IMR-90 (cell line): ENCODE results near the gene ENKUR. TPM values are rescaled to one million over a fixed set of nuclear protein-coding genes. Genes with fewer than 3 reads are reported as not detected.

Source experiments
- ATAC-seq: fragments of 200-7000 bp; cut with Tn5 transposase; 2 replicates; pipeline ENCODE4 v1.9.1; 2020; ENCODE audit warnings: low read depth, mild to moderate bottlenecking, moderate library complexity
- BruUV-seq: library from RNA; stranded (reverse); fragments of 400-500 nt; replicated peaks from 2 replicates; lab custom pipeline; 2021; lab: Mats Ljungman, UMichigan
- CTCF ChIA-PET: fragments of 300-600 bp; formaldehyde crosslinking; extraction: SDS; loops from one replicate; lab custom pipeline; 2021; ENCODE audit warnings: antibody characterized with exemption; lab: Yijun Ruan, JAX
- POLR2A ChIA-PET: fragments of 300-600 bp; sonication (Branson Sonifier 250); formaldehyde crosslinking; loops from one replicate; lab custom pipeline; 2022; ENCODE audit warnings: antibody characterized with exemption; ENCODE audit not compliant: unreplicated experiment; lab: Charles Lee
- DNase-seq: peaks from one replicate; pipeline ENCODE4 v3.0.0; 2013
- H2AFZ ChIP-seq: replicated peaks from 2 replicates; pipeline ENCODE3; 2013; ENCODE audit warnings: low read length, mild to moderate bottlenecking; ENCODE audit not compliant: poor library complexity
- H2AK5ac ChIP-seq: 2 replicates; pipeline ENCODE4 v1.6.1; 2013; ENCODE audit warnings: low read depth, low read length, inconsistent platforms
- H2AK9ac ChIP-seq: replicated peaks from 2 replicates; pipeline ENCODE3; 2013; ENCODE audit warnings: mild to moderate bottlenecking, low read depth, low read length, moderate library complexity; ENCODE audit not compliant: poor library complexity
- H2BK120ac ChIP-seq: 2 replicates; pipeline ENCODE4 v1.6.1; 2013; ENCODE audit warnings: low read depth, low read length, inconsistent platforms
- H2BK15ac ChIP-seq: 3 replicates; pipeline ENCODE4 v1.6.1; 2013; ENCODE audit warnings: low read depth, low read length, inconsistent platforms
- H2BK20ac ChIP-seq: 2 replicates; pipeline ENCODE4 v1.6.1; 2013; ENCODE audit warnings: low read depth, mild to moderate bottlenecking, inconsistent platforms, low read length, moderate library complexity
- H2BK5ac ChIP-seq: 2 replicates; pipeline ENCODE4 v1.6.1; 2013; ENCODE audit warnings: mild to moderate bottlenecking, low read depth, low read length, inconsistent platforms; ENCODE audit not compliant: poor library complexity, severe bottlenecking
- H3K14ac ChIP-seq: replicated peaks from 2 replicates; pipeline ENCODE4 v1.6.1; 2013; ENCODE audit warnings: low read depth, low read length, inconsistent platforms
- H3K18ac ChIP-seq: 2 replicates; pipeline ENCODE4 v1.6.1; 2013; ENCODE audit warnings: low read depth, low read length, control low read depth
- H3K23ac ChIP-seq: 2 replicates; pipeline ENCODE4 v1.6.1; 2013; ENCODE audit warnings: low read depth, low read length, inconsistent platforms
- H3K27ac ChIP-seq: 2 replicates; pipeline ENCODE4 v1.5.1; 2013; ENCODE audit warnings: mild to moderate bottlenecking, control low read depth, low read length; ENCODE audit not compliant: insufficient read depth
- H3K27me3 ChIP-seq: 2 replicates; pipeline ENCODE4 v1.6.1; 2013; ENCODE audit warnings: low read length; ENCODE audit not compliant: control insufficient read depth, insufficient read depth
- H3K36me3 ChIP-seq: 2 replicates; pipeline ENCODE4 v1.6.1; 2013; ENCODE audit warnings: low read length, mixed read lengths; ENCODE audit not compliant: control insufficient read depth, insufficient read depth
- H3K4ac ChIP-seq: 2 replicates; pipeline ENCODE4 v1.6.1; 2013; ENCODE audit warnings: low read depth, low read length, inconsistent platforms
- H3K4me1 ChIP-seq: 2 replicates; pipeline ENCODE4 v1.6.1; 2013; ENCODE audit warnings: low read length, mixed read lengths; ENCODE audit not compliant: control insufficient read depth, insufficient read depth
- H3K4me2 ChIP-seq: 2 replicates; pipeline ENCODE4 v1.6.1; 2013; ENCODE audit warnings: low read depth, mild to moderate bottlenecking, control low read depth, low read length, moderate library complexity
- H3K4me3 ChIP-seq: 2 replicates; pipeline ENCODE4 v1.5.1; 2013; ENCODE audit warnings: low read depth, mild to moderate bottlenecking, control low read depth, low read length, moderate library complexity; ENCODE audit not compliant: insufficient read depth
- H3K56ac ChIP-seq: 2 replicates; pipeline ENCODE4 v1.6.1; 2013; ENCODE audit warnings: low read length, inconsistent platforms; ENCODE audit not compliant: insufficient read depth; ENCODE audit errors: extremely low read depth
- H3K79me1 ChIP-seq, 2 experiments: 2 replicates each; pipeline ENCODE4 v1.6.1; 2013; ENCODE audit warnings: low read length in 2 of 2, inconsistent platforms in 1 of 2, low read depth in 1 of 2
- H3K9ac ChIP-seq: 2 replicates; pipeline ENCODE4 v1.6.1; 2013; ENCODE audit warnings: low read depth, low read length, control low read depth
- H3K9me1 ChIP-seq: 2 replicates; pipeline ENCODE4 v1.6.1; 2013; ENCODE audit warnings: low read length, inconsistent platforms; ENCODE audit not compliant: insufficient read depth
- H3K9me3 ChIP-seq: 2 replicates; pipeline ENCODE4 v1.6.1; 2013; ENCODE audit warnings: low read length; ENCODE audit not compliant: control insufficient read depth, insufficient read depth
- H4K20me1 ChIP-seq: 2 replicates; pipeline ENCODE4 v1.6.1; 2013; ENCODE audit warnings: low read length, inconsistent platforms; ENCODE audit not compliant: insufficient read depth
- H4K5ac ChIP-seq: 2 replicates; pipeline ENCODE4 v1.6.1; 2013; ENCODE audit warnings: mild to moderate bottlenecking, low read depth, low read length, control low read depth
- H4K8ac ChIP-seq, 2 experiments: 2 replicates each; pipeline ENCODE4 v1.6.1; 2013; ENCODE audit warnings: low read depth in 2 of 2, low read length in 2 of 2, control low read depth in 1 of 2, inconsistent platforms in 1 of 2
- H4K91ac ChIP-seq: 2 replicates; pipeline ENCODE4 v1.6.1; 2013; ENCODE audit warnings: low read depth, low read length, inconsistent platforms; ENCODE audit not compliant: insufficient read depth
- BHLHE40 ChIP-seq: fragments of 150-350 bp; IDR thresholded peaks from 2 replicates; pipeline ENCODE4 v1.6.1; 2016; ENCODE audit warnings: mild to moderate bottlenecking, low read depth, low read length
- CEBPB ChIP-seq: IDR thresholded peaks from 2 replicates; pipeline ENCODE4 v1.6.1; 2012; ENCODE audit warnings: low read depth, low read length, improper control_type of control experiment
- CTCF ChIP-seq: conservative IDR thresholded peaks from 2 replicates; pipeline ENCODE4 v1.5.1; 2012; ENCODE audit warnings: mild to moderate bottlenecking, low read depth, low read length, improper control_type of control experiment
- ELK1 ChIP-seq: fragments of 150-350 bp; IDR thresholded peaks from 2 replicates; pipeline ENCODE4 v1.6.1; 2016; ENCODE audit warnings: low read depth, mild to moderate bottlenecking, low read length, moderate library complexity, borderline replicate concordance
- MAZ ChIP-seq: IDR thresholded peaks from 2 replicates; pipeline ENCODE4 v1.6.1; 2012; ENCODE audit warnings: low read depth, mild to moderate bottlenecking, low read length, improper control_type of control experiment, moderate library complexity, borderline replicate concordance
- RAD21 ChIP-seq: IDR thresholded peaks from 2 replicates; pipeline ENCODE4 v1.6.1; 2012; ENCODE audit warnings: low read length, improper control_type of control experiment
- RCOR1 ChIP-seq: IDR thresholded peaks from 2 replicates; pipeline ENCODE4 v1.6.1; 2012; ENCODE audit warnings: mild to moderate bottlenecking, low read length, improper control_type of control experiment; ENCODE audit not compliant: insufficient replicate concordance
- RFX5 ChIP-seq: IDR thresholded peaks from 2 replicates; pipeline ENCODE4 v1.8.0; 2012; ENCODE audit warnings: low read depth, mild to moderate bottlenecking, low read length, moderate library complexity
- SMC3 ChIP-seq: fragments of 150-350 bp; IDR thresholded peaks from 2 replicates; pipeline ENCODE4 v1.6.1; 2016; ENCODE audit warnings: low read depth, mild to moderate bottlenecking, antibody characterized with exemption, low read length, moderate library complexity
- WGBS, 2 experiments: methylation state at CpG; one replicate each; pipeline versions ENCODE4 v1.1.5 to v1.1.7; 2013; ENCODE audit warnings: missing lambda C conversion rate in 2 of 2; ENCODE audit not compliant: insufficient read length in 1 of 2; ENCODE audit errors: extremely low coverage in 2 of 2; 5-methylcytosine and 5-hydroxymethylcytosine counted together
- dilution Hi-C: fragments of 300-500 bp; cut with HindIII; formaldehyde crosslinking; loops from one replicate; pipeline ENCODE4 v1.14.3; 2018; ENCODE audit warnings: low sequenced_read_pairs; ENCODE audit not compliant: unreplicated experiment
- in situ Hi-C: fragments of 300-500 bp; cut with MboI; formaldehyde crosslinking; loops from 3 replicates; pipeline ENCODE4 v1.14.3; 2019; ENCODE audit warnings: low sequenced_read_pairs, inconsistent platforms, mixed read lengths
- intact Hi-C: fragments of 100-400 bp; cut with micrococcal nuclease; formaldehyde crosslinking; loops from 2 replicates; pipeline ENCODE4 v1.10.0; 2022
- polyA plus RNA-seq, 3 experiments: library from polyadenylated mRNA; depleted of rRNA; stranded (reverse); fragments of >200 nt; gene quantifications; 2 replicates each; pipeline ENCODE4 v1.2.3, GENCODE V29; 2012; ENCODE audit warnings: low replicate concordance in 1 of 3
- total RNA-seq: library from RNA; depleted of rRNA; stranded (reverse); fragments of >200 nt; gene quantifications from 2 replicates; pipeline ENCODE4 v1.2.3, GENCODE V29; 2012

Gene ENKUR
- total and polyA plus RNA-seq, 2 of the 4 experiments (the other 2 are of a cell fraction) = not detected

- CTCF ChIA-PET = interaction anchor here (1.4 kb wide), 1 partner anchor 11 kb away, joined by 4 read pairs; no protein-coding TSS in a partner anchor
- H2BK15ac ChIP-seq = no peak overlapping the region
- no peak overlapping the region for H3K27ac ChIP-seq
- H2AK5ac ChIP-seq = no peak overlapping the region
- no peak overlapping the region for H2BK20ac ChIP-seq
- no peak overlapping the region for H3K4ac ChIP-seq
- no peak overlapping the region for H4K91ac ChIP-seq
- in situ Hi-C loops (loop anchor here (10.0 kb wide), 1 partner anchor 349 kb away; no protein-coding TSS in a partner anchor), intact Hi-C loops (no loop called here), dilution Hi-C loops (no loop called here)
- ATAC-seq (no peak), DNase-seq (no peak)
- H3K79me1 ChIP-seq = no peaks in the 10 kb centered on the region
- H3K9me1 ChIP-seq = peaks cover 3% of the 10 kb centered on the region; the same call in 1 of the 2 replicates
- H4K20me1 ChIP-seq = no peaks in the 10 kb centered on the region
- BruUV-seq = no TSS peak
- no peak overlapping the region for H3K18ac ChIP-seq
- POLR2A ChIA-PET = interaction anchor here (0.7 kb wide), 1 partner anchor 11 kb away, joined by 14 read pairs; no protein-coding TSS in a partner anchor
- H2AK9ac ChIP-seq = no peak overlapping the region
- no peak overlapping the region for H2BK120ac ChIP-seq
- H2AFZ ChIP-seq = no peak overlapping the region
- H4K8ac ChIP-seq = no peak overlapping the region
- no peaks in the 10 kb centered on the region for H3K4me1 ChIP-seq
- no peaks in the 10 kb centered on the region for H3K9me3 ChIP-seq
- no peak for TF ChIP-seq CEBPB
- TF ChIP-seq SMC3 = no peak
- TF ChIP-seq CTCF = no peak
- TF ChIP-seq RFX5 = no peak
- TF ChIP-seq MAZ = no peak
- no peak for TF ChIP-seq ELK1
- TF ChIP-seq RCOR1 = no peak
- no peak for TF ChIP-seq RAD21
- no peak for TF ChIP-seq BHLHE40
- no peak overlapping the region for H3K9ac ChIP-seq
- H4K5ac ChIP-seq = no peak overlapping the region
- no peaks in the 10 kb centered on the region for H3K27me3 ChIP-seq
- H3K23ac ChIP-seq = no peak overlapping the region
- H3K4me2 ChIP-seq = no peak overlapping the region
- H3K14ac ChIP-seq = no peak overlapping the region
- WGBS, 2 experiments = 100% methylated on average over 1 of the region's 3 CpGs; no CpG with 5 or more reads in 1 of the 2 experiments
- no peak overlapping the region for H3K56ac ChIP-seq
- H3K36me3 ChIP-seq = no peaks in the 10 kb centered on the region
- no peak overlapping the region for H3K4me3 ChIP-seq
- no peak overlapping the region for H2BK5ac ChIP-seq
Observed at GRCh38 chr10:24983946-24984345, 32.0 kb downstream of the ENKUR start.
